ENCODE measurements around the gene HIBCH. TPM values are rescaled to one million over a fixed set of nuclear protein-coding genes. Genes with fewer than 3 reads are reported as not detected.

The HIBCH gene
- total RNA-seq, 1 experiment from 2014 or later = 24.7 TPM

GRCh38 chr2:190361572-190361971 lies 41.9 kb upstream of the HIBCH start:
- ChIA-PET CTCF (no interaction called here), POLR2A (no interaction called here), RAD21 (ENCODE audit: low non-redundant PET in 1 of 2, low total read pairs in 2 of 2, uncharacterized antibody in 2 of 2, unreplicated experiment in 2 of 2) (no interaction called here)
- DNase-seq (ENCODE audit: low read depth, low spot score) = no peak
- H3K27me3 ChIP-seq (ENCODE audit: insufficient read depth, low read length) = no peaks in the 10 kb centered on the region
- no peak overlapping the region for H3K27ac ChIP-seq (ENCODE audit: low read depth, low read length)
- no peak overlapping the region for H3K9ac ChIP-seq (ENCODE audit: low read length)
- peaks cover 0 to 7% of the 10 kb centered on the region in 2 experiments; a peak in 1 of 4 replicates for H3K36me3 ChIP-seq (ENCODE audit: control insufficient read depth in 1 of 2, insufficient read depth in 2 of 2, low read length in 2 of 2)
- H3K9me2 ChIP-seq (ENCODE audit: insufficient read depth) = no peaks in the 10 kb centered on the region
- TF ChIP-seq POLR2A (IDR thresholded peaks at IDR 0.05; ENCODE audit: borderline replicate concordance, extremely low read depth, insufficient read depth, insufficient read length) (no peak), SIN3A (IDR thresholded peaks at IDR 0.05; ENCODE audit: low read depth) (no peak), JUND (IDR thresholded peaks at IDR 0.05) (no peak), MAX (IDR thresholded peaks at IDR 0.05) (no peak), YY1 (IDR thresholded peaks at IDR 0.05; ENCODE audit: extremely low read depth, insufficient replicate concordance, low read depth, low read length) (no peak), POLR2AphosphoS5 (IDR thresholded peaks at IDR 0.05; ENCODE audit: low read depth, low read length) (no peak), ZFX (IDR thresholded peaks at IDR 0.05) (no peak), EZH2 (IDR thresholded peaks at IDR 0.05) (no peak), FOSL1 (IDR thresholded peaks at IDR 0.05; ENCODE audit: low read depth) (no peak)
- H3K9me3 ChIP-seq (ENCODE audit: control insufficient read depth in 1 of 2, insufficient read depth in 1 of 2, low read depth in 1 of 2, low read length in 2 of 2) = no peaks in the 10 kb centered on the region
- ATAC-seq = no peak
- no peak overlapping the region for H3K4me2 ChIP-seq (ENCODE audit: low read length)
- no TSS peak for BruUV-seq (replicated peaks)
- H2AFZ ChIP-seq (ENCODE audit: low read depth, low read length, poor library complexity, severe bottlenecking) = no peak overlapping the region
- no peaks in the 10 kb centered on the region; a peak in 2 of 4 replicates for H3K4me1 ChIP-seq (ENCODE audit: control insufficient read depth in 1 of 2, insufficient read depth in 2 of 2, low read length in 2 of 2)
- intact Hi-C loops (cut with micrococcal nuclease) = no loop called here
- H3K79me2 ChIP-seq (ENCODE audit: insufficient read depth, low read length) = no peaks in the 10 kb centered on the region
- H4K20me1 ChIP-seq (ENCODE audit: insufficient read depth) = no peaks in the 10 kb centered on the region
- H3K4me3 ChIP-seq (replicated peaks in 1 of 2; ENCODE audit: low read depth in 1 of 2, low read length in 2 of 2) = no peak overlapping the region

- no peaks in the 10 kb centered on the region; the same call in 1 of the 2 replicates for H3K79me2 ChIP-seq (ENCODE audit: insufficient read depth, low read length)
- no peak overlapping the region for H3K27ac ChIP-seq (ENCODE audit: low read depth, low read length)
- peaks cover 0 to 7% of the 10 kb centered on the region in 2 experiments; a peak in 1 of 4 replicates for H3K36me3 ChIP-seq (ENCODE audit: control insufficient read depth in 1 of 2, insufficient read depth in 2 of 2, low read length in 2 of 2)
- no peaks in the 10 kb centered on the region for H3K9me3 ChIP-seq (ENCODE audit: control insufficient read depth in 1 of 2, insufficient read depth in 1 of 2, low read depth in 1 of 2, low read length in 2 of 2)
- no peak overlapping the region for H3K9ac ChIP-seq (ENCODE audit: low read length)
- no peaks in the 10 kb centered on the region for H3K27me3 ChIP-seq (ENCODE audit: insufficient read depth, low read length)
- no peaks in the 10 kb centered on the region for H3K9me2 ChIP-seq (ENCODE audit: insufficient read depth)
- BruUV-seq (replicated peaks) = no TSS peak
- H3K4me2 ChIP-seq (ENCODE audit: low read length) = no peak overlapping the region
- no peak for ATAC-seq
- H3K4me1 ChIP-seq (ENCODE audit: control insufficient read depth in 1 of 2, insufficient read depth in 2 of 2, low read length in 2 of 2) = no peaks in the 10 kb centered on the region; a peak in 2 of 4 replicates
- CTCF ChIA-PET = no interaction called here
- no peak overlapping the region for H3K4me3 ChIP-seq (replicated peaks in 1 of 2; ENCODE audit: low read depth in 1 of 2, low read length in 2 of 2)
- no peaks in the 10 kb centered on the region for H4K20me1 ChIP-seq (ENCODE audit: insufficient read depth)
- intact Hi-C loops (cut with micrococcal nuclease) = no loop called here
- no peak overlapping the region for H2AFZ ChIP-seq (ENCODE audit: low read depth, low read length, poor library complexity, severe bottlenecking)
- POLR2A ChIA-PET = no interaction called here
- DNase-seq (ENCODE audit: low read depth, low spot score) = no peak
- RAD21 ChIA-PET (ENCODE audit: low non-redundant PET in 1 of 2, low total read pairs in 2 of 2, uncharacterized antibody in 2 of 2, unreplicated experiment in 2 of 2) = no interaction called here
- TF ChIP-seq POLR2A (IDR thresholded peaks at IDR 0.05; ENCODE audit: borderline replicate concordance, extremely low read depth, insufficient read depth, insufficient read length) = no peak
- no peak for TF ChIP-seq EZH2phosphoT487 (IDR thresholded peaks at IDR 0.05; ENCODE audit: borderline replicate concordance)
- no peak for TF ChIP-seq JUND (IDR thresholded peaks at IDR 0.05)
- TF ChIP-seq MAX (IDR thresholded peaks at IDR 0.05) = no peak
- no peak for TF ChIP-seq YY1 (IDR thresholded peaks at IDR 0.05; ENCODE audit: extremely low read depth, insufficient replicate concordance, low read depth, low read length)
- TF ChIP-seq ZFX (IDR thresholded peaks at IDR 0.05) = no peak
- TF ChIP-seq POLR2AphosphoS5 (IDR thresholded peaks at IDR 0.05; ENCODE audit: low read depth, low read length) = no peak
- no peak for TF ChIP-seq ZNF274 (IDR thresholded peaks at IDR 0.05; ENCODE audit: low read depth, low read length)
- TF ChIP-seq EGR1 (IDR thresholded peaks at IDR 0.05; ENCODE audit: low read depth) = no peak
- TF ChIP-seq RAD21 (IDR thresholded peaks at IDR 0.05; ENCODE audit: low read depth) = no peak
- TF ChIP-seq SRF (IDR thresholded peaks at IDR 0.05; ENCODE audit: low read depth) = no peak
- no peak for TF ChIP-seq TCF7L2 (IDR thresholded peaks at IDR 0.05; ENCODE audit: borderline replicate concordance, extremely low read depth, insufficient read depth, insufficient read length)
- no peak for TF ChIP-seq CBX3 (IDR thresholded peaks at IDR 0.05; ENCODE audit: low read depth)
- no peak for TF ChIP-seq SP1 (IDR thresholded peaks at IDR 0.05; ENCODE audit: low read depth)
- TF ChIP-seq SIN3A (IDR thresholded peaks at IDR 0.05; ENCODE audit: low read depth) = no peak
- no peak for TF ChIP-seq CTCF (IDR thresholded peaks at IDR 0.05 in 2 of 3, conservative IDR thresholded peaks at IDR 0.05 in 1 of 3; ENCODE audit: borderline replicate concordance in 1 of 3, insufficient read depth in 1 of 3, low read depth in 2 of 3, low read length in 2 of 3)
These were observed 41.3 kb upstream of the HIBCH start for GRCh38 chr2:190360965-190361364.

All from HCT116 (cell line).